PFSK-1 (cell line): ENCODE results near the gene SCN1A.

Experiments used
- FOXP2 ChIP-seq: optimal IDR thresholded peaks from 2 replicates; pipeline ENCODE3; 2011; ENCODE audit warnings: borderline replicate concordance, control low read depth, inconsistent platforms; ENCODE audit not compliant: insufficient read depth; ENCODE audit errors: extremely low read length, extremely low read depth
- POLR2AphosphoS5 ChIP-seq: IDR thresholded peaks from 2 replicates; pipeline ENCODE4 v1.6.1; 2012; ENCODE audit warnings: low read depth, mild to moderate bottlenecking, control low read depth, low read length, moderate library complexity
- SIN3A ChIP-seq: IDR thresholded peaks from 2 replicates; pipeline ENCODE4 v1.6.1; 2012; ENCODE audit warnings: mild to moderate bottlenecking, low read length, moderate library complexity, borderline replicate concordance; ENCODE audit not compliant: insufficient read depth
- TAF1 ChIP-seq: IDR thresholded peaks from 2 replicates; pipeline ENCODE4 v1.6.1; 2012; ENCODE audit warnings: low read length, control low read depth, borderline replicate concordance; ENCODE audit not compliant: insufficient read depth
- TF ChIP-seq, protein P1 (sequence below), 2 experiments: IDR thresholded peaks; 2 replicates each; pipeline versions ENCODE4 v1.6.1 to v1.8.0; 2011 to 2012; ENCODE audit warnings: low read depth in 2 of 2, low read length in 2 of 2, control low read depth in 1 of 2, inconsistent platforms in 1 of 2, mild to moderate bottlenecking in 1 of 2, moderate library complexity in 1 of 2; ENCODE audit not compliant: insufficient read depth in 1 of 2

SCN1A gene

DNA sequence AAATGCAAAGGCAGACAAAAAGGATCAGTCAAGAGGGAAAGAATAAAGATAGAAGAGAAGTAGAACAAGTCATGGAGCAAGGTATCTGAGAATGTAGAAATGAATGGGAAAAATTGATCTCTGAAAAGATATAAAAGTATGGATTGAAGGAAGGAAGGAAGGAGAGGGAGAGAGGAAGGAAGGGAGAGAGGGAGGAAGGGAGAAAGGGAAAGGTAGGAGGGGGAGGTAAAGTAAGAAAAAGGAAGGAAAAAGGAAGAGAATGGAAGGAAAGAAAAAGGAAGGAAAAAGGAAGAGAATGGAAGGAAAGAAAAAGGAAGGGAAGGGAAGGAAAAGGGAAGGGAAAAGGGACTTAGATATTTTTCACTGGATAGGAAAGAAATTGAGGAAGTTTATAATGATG lies 142.7 kb downstream of the SCN1A start:
- TF ChIP-seq SIN3A, result no peak
- no peak for TF ChIP-seq TAF1
- TF ChIP-seq, protein P1, sequence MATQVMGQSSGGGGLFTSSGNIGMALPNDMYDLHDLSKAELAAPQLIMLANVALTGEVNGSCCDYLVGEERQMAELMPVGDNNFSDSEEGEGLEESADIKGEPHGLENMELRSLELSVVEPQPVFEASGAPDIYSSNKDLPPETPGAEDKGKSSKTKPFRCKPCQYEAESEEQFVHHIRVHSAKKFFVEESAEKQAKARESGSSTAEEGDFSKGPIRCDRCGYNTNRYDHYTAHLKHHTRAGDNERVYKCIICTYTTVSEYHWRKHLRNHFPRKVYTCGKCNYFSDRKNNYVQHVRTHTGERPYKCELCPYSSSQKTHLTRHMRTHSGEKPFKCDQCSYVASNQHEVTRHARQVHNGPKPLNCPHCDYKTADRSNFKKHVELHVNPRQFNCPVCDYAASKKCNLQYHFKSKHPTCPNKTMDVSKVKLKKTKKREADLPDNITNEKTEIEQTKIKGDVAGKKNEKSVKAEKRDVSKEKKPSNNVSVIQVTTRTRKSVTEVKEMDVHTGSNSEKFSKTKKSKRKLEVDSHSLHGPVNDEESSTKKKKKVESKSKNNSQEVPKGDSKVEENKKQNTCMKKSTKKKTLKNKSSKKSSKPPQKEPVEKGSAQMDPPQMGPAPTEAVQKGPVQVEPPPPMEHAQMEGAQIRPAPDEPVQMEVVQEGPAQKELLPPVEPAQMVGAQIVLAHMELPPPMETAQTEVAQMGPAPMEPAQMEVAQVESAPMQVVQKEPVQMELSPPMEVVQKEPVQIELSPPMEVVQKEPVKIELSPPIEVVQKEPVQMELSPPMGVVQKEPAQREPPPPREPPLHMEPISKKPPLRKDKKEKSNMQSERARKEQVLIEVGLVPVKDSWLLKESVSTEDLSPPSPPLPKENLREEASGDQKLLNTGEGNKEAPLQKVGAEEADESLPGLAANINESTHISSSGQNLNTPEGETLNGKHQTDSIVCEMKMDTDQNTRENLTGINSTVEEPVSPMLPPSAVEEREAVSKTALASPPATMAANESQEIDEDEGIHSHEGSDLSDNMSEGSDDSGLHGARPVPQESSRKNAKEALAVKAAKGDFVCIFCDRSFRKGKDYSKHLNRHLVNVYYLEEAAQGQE (IDR thresholded peaks at IDR 0.05; ENCODE audit: insufficient read depth in 1 of 2, low read depth in 2 of 2, low read length in 2 of 2), result no peak
- TF ChIP-seq POLR2AphosphoS5, result no peak
- no peak for TF ChIP-seq FOXP2

DNA sequence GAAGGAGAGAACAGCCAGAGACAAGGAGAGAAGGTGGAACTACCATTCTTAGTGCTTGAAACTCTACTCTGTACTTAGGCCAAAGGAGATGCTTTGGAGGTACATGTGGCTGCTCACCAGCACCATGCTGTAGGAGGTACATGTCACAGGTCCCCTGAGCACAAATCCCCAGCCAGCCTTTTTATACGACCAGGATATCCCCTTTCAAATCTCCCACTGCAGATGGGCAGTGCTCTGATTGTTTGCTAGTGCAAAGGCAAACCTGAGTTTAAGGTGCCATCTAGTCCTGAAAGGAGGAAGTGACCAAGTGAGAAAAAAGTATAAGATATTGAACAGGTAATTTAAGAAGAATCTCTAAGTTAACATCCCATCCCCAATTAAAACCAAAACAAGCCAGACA lies 157.2 kb downstream of the SCN1A start:
- TF ChIP-seq SIN3A (no peak), POLR2AphosphoS5 (no peak), TAF1 (no peak), FOXP2 (no peak)
- TF ChIP-seq, protein P1 (IDR thresholded peaks at IDR 0.05; ENCODE audit: insufficient read depth in 1 of 2, low read depth in 2 of 2, low read length in 2 of 2), result no peak

DNA sequence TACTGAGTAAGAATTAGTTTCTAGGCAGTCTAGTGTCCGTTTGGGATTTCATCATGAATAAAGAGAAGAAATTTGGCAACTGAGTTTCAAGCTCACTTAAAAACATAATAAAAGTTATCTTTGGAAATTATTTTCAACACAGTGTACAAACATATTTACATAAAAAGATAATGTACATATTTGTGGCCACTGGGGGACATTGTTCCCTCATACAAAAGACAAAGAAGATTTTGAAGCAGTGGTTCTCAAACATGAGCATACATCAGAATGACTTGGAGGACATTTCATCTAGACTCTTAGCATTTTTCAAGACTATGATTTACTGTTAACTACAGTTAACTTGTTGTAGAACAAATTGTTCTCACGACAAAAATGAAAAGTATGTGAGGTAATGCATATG lies 158.6 kb downstream of the SCN1A start:
- TF ChIP-seq FOXP2, result no peak
- TF ChIP-seq SIN3A, result no peak
- no peak for TF ChIP-seq POLR2AphosphoS5
- TF ChIP-seq, protein P1 (IDR thresholded peaks at IDR 0.05; ENCODE audit: insufficient read depth in 1 of 2, low read depth in 2 of 2, low read length in 2 of 2), result no peak
- TF ChIP-seq TAF1, result no peak

DNA sequence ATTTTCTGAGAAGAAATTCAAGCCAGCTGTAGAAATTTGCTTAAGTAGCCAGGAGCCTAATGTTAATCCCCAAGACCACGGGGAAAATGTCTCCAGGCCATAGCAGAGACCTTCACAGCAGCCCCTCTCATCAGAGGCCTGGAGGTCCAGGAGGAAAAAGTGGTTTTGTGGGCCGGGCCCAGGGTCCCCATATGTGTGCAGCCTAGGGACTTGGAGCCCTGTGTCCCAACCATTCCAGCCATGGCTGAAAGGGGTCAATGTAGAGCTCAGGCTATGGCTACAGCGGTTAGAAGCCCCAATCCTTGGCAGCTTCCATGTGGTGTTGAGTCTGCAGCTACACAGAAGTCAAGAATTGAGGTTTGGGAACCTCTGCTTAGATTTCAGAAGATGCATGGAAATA lies 160.1 kb downstream of the SCN1A start:
- TF ChIP-seq TAF1, result no peak
- TF ChIP-seq, protein P1 (IDR thresholded peaks at IDR 0.05; ENCODE audit: insufficient read depth in 1 of 2, low read depth in 2 of 2, low read length in 2 of 2), result no peak
- no peak for TF ChIP-seq SIN3A
- no peak for TF ChIP-seq POLR2AphosphoS5
- TF ChIP-seq FOXP2, result no peak

DNA sequence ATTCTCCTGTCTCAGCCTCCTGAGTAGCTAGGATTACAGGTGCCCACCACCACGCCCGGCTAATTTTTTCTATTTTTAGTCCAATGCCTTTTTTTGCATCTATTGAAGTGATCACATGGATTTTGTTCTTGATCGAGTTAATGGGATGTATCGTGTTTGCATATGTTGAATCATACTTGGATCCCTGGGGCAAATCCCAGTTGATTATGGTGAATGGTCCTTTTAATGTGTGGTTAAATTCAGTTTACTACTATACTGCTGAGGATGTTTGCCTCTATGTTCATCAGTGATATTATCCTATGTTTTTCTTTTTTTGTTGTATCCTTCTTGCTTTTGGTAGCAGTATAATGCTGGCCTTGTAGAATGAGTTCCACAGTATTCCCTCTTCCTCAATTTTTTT lies 166.0 kb downstream of the SCN1A start:
- TF ChIP-seq SIN3A, result no peak
- TF ChIP-seq FOXP2, result no peak
